ENCODE data around the gene HLA-B.

The HLA-B gene

GRCh38 chr6:31386099-31386498 lies 29.1 kb upstream of the HLA-B start (continued):
- TF ChIP-seq ZNF169 (tag by site-specific recombination; IDR thresholded peaks at IDR 0.05) (no peak), SP7 (tag by site-specific recombination; IDR thresholded peaks at IDR 0.05) (no peak), MZF1 (tag by site-specific recombination; IDR thresholded peaks at IDR 0.05; ENCODE audit: borderline replicate concordance) (no peak), ZBTB7A (tag by site-specific recombination; IDR thresholded peaks at IDR 0.05; ENCODE audit: low read depth) (no peak), ZSCAN30 (tag by site-specific recombination; IDR thresholded peaks at IDR 0.05) (no peak)

GRCh38 chr6:31385041-31385440 lies 28.1 kb upstream of the HLA-B start:
- no peak overlapping the region for H3K4me3 ChIP-seq (ENCODE audit: low read depth, low read length)
- H3K36me3 ChIP-seq (ENCODE audit: control insufficient read depth in 2 of 2, insufficient read depth in 1 of 2, low read length in 2 of 2), result no peaks in the 10 kb centered on the region
- no peak for TF ChIP-seq ZNF324 (tag by site-specific recombination; IDR thresholded peaks at IDR 0.05)
- no peak for TF ChIP-seq ZNF76 (tag by site-specific recombination; IDR thresholded peaks at IDR 0.05; ENCODE audit: borderline replicate concordance, low read depth)
- TF ChIP-seq ZNF311 (tag by site-specific recombination; IDR thresholded peaks at IDR 0.05; ENCODE audit: borderline replicate concordance), result no peak
- TF ChIP-seq REST (tag by site-specific recombination; IDR thresholded peaks at IDR 0.05), result no peak
- TF ChIP-seq ZNF747 (tag by site-specific recombination; IDR thresholded peaks at IDR 0.05), result no peak
- TF ChIP-seq ZNF18 (tag by site-specific recombination; IDR thresholded peaks at IDR 0.05), result no peak
- no peak for TF ChIP-seq ZBTB44 (tag by site-specific recombination; IDR thresholded peaks at IDR 0.05)
- no peak for TF ChIP-seq SP2 (tag by site-specific recombination; IDR thresholded peaks at IDR 0.05)
- no peak for TF ChIP-seq ZSCAN5A (tag by site-specific recombination; IDR thresholded peaks at IDR 0.05)
- TF ChIP-seq ZNF792 (tag by site-specific recombination; IDR thresholded peaks at IDR 0.05), result no peak
- no peak for TF ChIP-seq PATZ1 (tag by site-specific recombination; IDR thresholded peaks at IDR 0.05)
- TF ChIP-seq ZNF596 (tag by site-specific recombination; IDR thresholded peaks at IDR 0.05), result no peak
- TF ChIP-seq ZNF214 (tag by site-specific recombination; IDR thresholded peaks at IDR 0.05; ENCODE audit: borderline replicate concordance), result no peak
- no peak for TF ChIP-seq ZNF837 (tag by site-specific recombination; IDR thresholded peaks at IDR 0.05)
- TF ChIP-seq ZNF2 (tag by site-specific recombination; IDR thresholded peaks at IDR 0.05), result no peak
- TF ChIP-seq ZNF621 (tag by site-specific recombination; IDR thresholded peaks at IDR 0.05), result no peak
- no peaks in the 10 kb centered on the region for H3K4me1 ChIP-seq (ENCODE audit: control insufficient read depth, insufficient read depth, low read length)
- H3K27ac ChIP-seq (ENCODE audit: extremely low read depth, low read depth, low read length), result no peak overlapping the region
- ChIA-PET POLR2A (no interaction called here), CTCF (interaction anchor here (1.2 kb wide), 1 partner anchor 19 kb away, joined by 4 read pairs; no protein-coding TSS in a partner anchor)
- H3K9me3 ChIP-seq (ENCODE audit: control insufficient read depth, insufficient read depth, low read depth, low read length), result no peaks in the 10 kb centered on the region

Data from HEK293 (cell line).